ENCODE measurements around the gene RIMKLB. TPM values are rescaled to one million over a fixed set of nuclear protein-coding genes. Genes with fewer than 3 reads are reported as not detected.
"Not testable (repeated sequence)": the region's sequence is repeated elsewhere in the genome, so short reads cannot be mapped to it uniquely, and the experiment has no call there.

The RIMKLB gene
- total RNA-seq, 1 donor from 2014 or later, result 164 TPM

GRCh38 chr12:8689681-8690080, 8.1 kb upstream of the RIMKLB start:
- no peak for DNase-seq (ENCODE audit: low spot score in 2 of 2)
- FAIRE-seq, result no peak

- DNase-seq (ENCODE audit: low spot score in 2 of 2), result peak; percentile 56 to 67
- FAIRE-seq, result no peak
Measured at GRCh38 chr12:8692573-8692972, 5.2 kb upstream of the RIMKLB start.

- FAIRE-seq (no peak), DNase-seq (ENCODE audit: low spot score in 2 of 2) (no peak)
Measured at GRCh38 chr12:8695116-8695515, 2.7 kb upstream of the RIMKLB start.

- DNase-seq (ENCODE audit: low spot score in 2 of 2) (no peak), FAIRE-seq (no peak)
Measured at GRCh38 chr12:8696442-8697090, 1.2 kb upstream of the RIMKLB start.

GRCh38 chr12:8697120-8697475, 693 bp upstream of the RIMKLB start:
- FAIRE-seq, result no peak
- peak; percentile 32 to 40 for DNase-seq (ENCODE audit: low spot score in 2 of 2)

- DNase-seq (ENCODE audit: low spot score in 2 of 2), result peak in 1 of 2 donors; percentile 49
- no peak for FAIRE-seq
Measured at GRCh38 chr12:8698132-8698851, 501 bp downstream of the RIMKLB start.

GRCh38 chr12:8698879-8699278, 1.1 kb downstream of the RIMKLB start:
- FAIRE-seq (no peak), DNase-seq (ENCODE audit: low spot score in 2 of 2) (no peak)

- FAIRE-seq (no peak), DNase-seq (ENCODE audit: low spot score in 2 of 2) (no peak)
Measured at GRCh38 chr12:8699714-8700113, 1.9 kb downstream of the RIMKLB start.

GRCh38 chr12:8701046-8701660, 3.4 kb downstream of the RIMKLB start:
- FAIRE-seq (no peak), DNase-seq (ENCODE audit: low spot score in 2 of 2) (no peak)

- FAIRE-seq, result no peak
- DNase-seq (ENCODE audit: low spot score in 2 of 2), result no peak
Measured at GRCh38 chr12:8702159-8702558, 4.4 kb downstream of the RIMKLB start.

- no peak for FAIRE-seq
- DNase-seq (ENCODE audit: low spot score in 2 of 2), result no peak
Measured at GRCh38 chr12:8709124-8709830, 11.5 kb downstream of the RIMKLB start.

GRCh38 chr12:8712572-8712971, 14.8 kb downstream of the RIMKLB start:
- no peak for FAIRE-seq
- DNase-seq (ENCODE audit: low spot score in 2 of 2), result no peak

GRCh38 chr12:8722286-8722800, 24.6 kb downstream of the RIMKLB start:
- FAIRE-seq (no peak), DNase-seq (ENCODE audit: low spot score in 2 of 2) (no peak)

- FAIRE-seq, result no peak
- no peak for DNase-seq (ENCODE audit: low spot score in 2 of 2)
Measured at GRCh38 chr12:8734873-8735381, 37.1 kb downstream of the RIMKLB start.

- FAIRE-seq (no peak), DNase-seq (ENCODE audit: low spot score in 2 of 2) (no peak)
Measured at GRCh38 chr12:8742501-8742900, 44.7 kb downstream of the RIMKLB start.

GRCh38 chr12:8743121-8743520, 45.3 kb downstream of the RIMKLB start:
- FAIRE-seq; DNase-seq (ENCODE audit: low spot score in 2 of 2): not testable (repeated sequence)

GRCh38 chr12:8745631-8746030, 47.8 kb downstream of the RIMKLB start:
- not testable (repeated sequence) for FAIRE-seq; DNase-seq (ENCODE audit: low spot score in 2 of 2)

GRCh38 chr12:8746046-8746445, 48.3 kb downstream of the RIMKLB start:
- DNase-seq (ENCODE audit: low spot score in 2 of 2), result no peak
- no peak for FAIRE-seq

GRCh38 chr12:8760076-8760475, 62.3 kb downstream of the RIMKLB start:
- not testable (repeated sequence) for FAIRE-seq; DNase-seq (ENCODE audit: low spot score in 2 of 2)

- FAIRE-seq; DNase-seq (ENCODE audit: low spot score in 2 of 2): not testable (repeated sequence)
Measured at GRCh38 chr12:8762701-8763100, 64.9 kb downstream of the RIMKLB start.

GRCh38 chr12:8766121-8766520, 68.3 kb downstream of the RIMKLB start:
- DNase-seq (ENCODE audit: low spot score in 2 of 2); FAIRE-seq: not testable (repeated sequence)
